Upper lobe of left lung (tissue), 6 donors: Measurements from ENCODE around the gene SLC25A11. TPM values are rescaled to one million over a fixed set of nuclear protein-coding genes. Genes with fewer than 3 reads are reported as not detected.

Source experiments
- ATAC-seq, 2 donors: fragments of 200-7000 bp; cut with Tn5 transposase; one replicate each; pipeline ENCODE4 v1.9.1; 2022; ENCODE audit warnings: mild to moderate bottlenecking in 2 of 2, moderate library complexity in 2 of 2; ENCODE audit not compliant: low FRiP score in 2 of 2
- DNase-seq, 2 donors: peaks; one replicate each; pipeline ENCODE4 v3.0.0-alpha.2; 2019 to 2020
- H3K27ac ChIP-seq, 4 donors: fragments of 200-600 bp; sonication (generic); one replicate each; pipeline ENCODE4 v1.5.1; 2016 to 2019
- H3K27me3 ChIP-seq, 4 donors: fragments of 200-600 bp; sonication (generic); one replicate each; pipeline ENCODE4 v1.5.1; 2017 to 2019
- H3K36me3 ChIP-seq, 4 donors: fragments of 200-600 bp; sonication (generic); one replicate each; pipeline ENCODE4 v1.5.1; 2016 to 2019
- H3K4me1 ChIP-seq, 4 donors: fragments of 200-600 bp; sonication (generic); one replicate each; pipeline ENCODE4 v1.5.1; 2018 to 2019
- H3K4me3 ChIP-seq, 4 donors: fragments of 200-600 bp; sonication (generic); one replicate each; pipeline ENCODE4 v1.5.1; 2017 to 2019; ENCODE audit warnings: mild to moderate bottlenecking in 2 of 4, moderate library complexity in 1 of 4
- H3K9me3 ChIP-seq, 4 donors: fragments of 200-600 bp; sonication (generic); one replicate each; pipeline ENCODE4 v1.5.1; 2018 to 2019
- EP300 ChIP-seq, 4 donors: sonication (generic); formaldehyde crosslinking; IDR thresholded peaks; one replicate each; pipeline ENCODE4 v1.5.1; 2017; ENCODE audit warnings: antibody characterized with exemption in 4 of 4, control low read depth in 2 of 4
- POLR2A ChIP-seq, 4 donors: fragments of 450-650 bp; IDR thresholded peaks; one replicate each; pipeline ENCODE4 v1.5.1; 2016 to 2017; ENCODE audit warnings: antibody characterized with exemption in 4 of 4, mild to moderate bottlenecking in 2 of 4
- POLR2AphosphoS5 ChIP-seq, 2 donors: sonication (generic); formaldehyde crosslinking; IDR thresholded peaks; one replicate each; pipeline ENCODE4 v1.5.1; 2017; ENCODE audit warnings: antibody characterized with exemption in 2 of 2
- WGBS, 2 donors: methylation state at CpG; one replicate each; pipeline ENCODE4 v1.1.5; 2017 to 2018; 5-methylcytosine and 5-hydroxymethylcytosine counted together
- total RNA-seq, 6 donors: library from RNA; depleted of rRNA in 4 of 6; stranded (reverse); fragments of >200 nt in 4 of 6; gene quantifications; one replicate each; pipeline versions ENCODE4 v1.1.0 to v1.2.1, GENCODE V29; 2016 to 2021
- TF ChIP-seq, protein P1 (sequence below), 6 experiments: fragments of 450-650 bp in 4 of 6; fragments of 200-600 bp in 2 of 6; sonication (generic) in 2 of 6; IDR thresholded peaks; one replicate each; pipeline ENCODE4 v1.5.1; 2016 to 2019; ENCODE audit warnings: antibody characterized with exemption in 6 of 6
- donor health status: DM: no; HTN: no; CAD: no; lungs with moderate emphysema.
- donor health status: DM: no; HTN: yes; CAD: no; lungs with severe emphysema.

Gene SLC25A11
- total RNA-seq, 6 donors from 2014 or later: 37.5 to 69.2 (median 47.9) TPM

DNA sequence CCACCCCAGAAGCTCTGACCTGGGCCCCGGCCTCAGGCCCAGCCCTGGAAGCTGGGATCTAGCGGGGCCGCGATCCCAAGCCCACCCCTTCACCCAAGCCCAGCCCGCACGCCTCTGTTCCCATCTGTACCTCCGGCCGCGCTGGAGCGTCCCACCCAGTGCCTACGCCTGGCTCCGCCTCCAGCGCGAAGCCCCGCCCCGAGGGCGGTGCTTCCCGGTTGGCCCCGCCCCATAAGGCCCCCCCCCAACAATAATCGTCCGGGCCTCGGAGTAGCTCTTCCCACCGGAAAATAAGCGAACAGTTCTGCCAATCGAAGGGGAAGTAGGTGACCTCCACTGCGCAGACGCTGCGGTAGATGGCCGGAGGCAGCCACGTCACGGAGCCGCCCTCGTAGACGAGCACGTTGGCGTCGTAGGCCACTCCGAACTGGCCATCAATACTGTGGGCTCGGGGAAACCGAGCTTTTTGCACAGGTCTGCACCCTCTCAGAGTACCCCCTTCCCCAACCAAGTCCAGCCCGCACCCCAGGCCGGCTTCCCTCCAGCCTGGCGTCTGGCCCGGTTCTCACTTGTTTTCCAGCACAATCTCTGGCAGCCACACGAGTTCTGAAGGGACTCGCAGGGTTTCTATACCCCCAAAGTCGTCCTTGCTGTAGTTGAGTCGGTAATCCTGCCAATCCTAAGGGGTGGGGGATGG, 38.0 kb downstream of the SLC25A11 start:
- H3K4me3 ChIP-seq: peak overlapping the region in 3 of 4 donors; percentile 41 to 61 (median 52)
- H3K36me3 ChIP-seq: peaks cover 0 to 9% (median 8%) of the 10 kb centered on the region in 4 donors
- ATAC-seq (peak; percentile 59 to 66), DNase-seq (peak; percentile 75 to 92)
- peaks cover 0 to 9% (median 0%) of the 10 kb centered on the region in 4 donors for H3K27me3 ChIP-seq
- 40 to 77% methylated on average over 37 to 43 of the region's 48 CpGs for WGBS, 2 donors
- TF ChIP-seq POLR2A (IDR thresholded peaks at IDR 0.05): peak in 1 of 4 donors; percentile 28
- TF ChIP-seq, protein P1, sequence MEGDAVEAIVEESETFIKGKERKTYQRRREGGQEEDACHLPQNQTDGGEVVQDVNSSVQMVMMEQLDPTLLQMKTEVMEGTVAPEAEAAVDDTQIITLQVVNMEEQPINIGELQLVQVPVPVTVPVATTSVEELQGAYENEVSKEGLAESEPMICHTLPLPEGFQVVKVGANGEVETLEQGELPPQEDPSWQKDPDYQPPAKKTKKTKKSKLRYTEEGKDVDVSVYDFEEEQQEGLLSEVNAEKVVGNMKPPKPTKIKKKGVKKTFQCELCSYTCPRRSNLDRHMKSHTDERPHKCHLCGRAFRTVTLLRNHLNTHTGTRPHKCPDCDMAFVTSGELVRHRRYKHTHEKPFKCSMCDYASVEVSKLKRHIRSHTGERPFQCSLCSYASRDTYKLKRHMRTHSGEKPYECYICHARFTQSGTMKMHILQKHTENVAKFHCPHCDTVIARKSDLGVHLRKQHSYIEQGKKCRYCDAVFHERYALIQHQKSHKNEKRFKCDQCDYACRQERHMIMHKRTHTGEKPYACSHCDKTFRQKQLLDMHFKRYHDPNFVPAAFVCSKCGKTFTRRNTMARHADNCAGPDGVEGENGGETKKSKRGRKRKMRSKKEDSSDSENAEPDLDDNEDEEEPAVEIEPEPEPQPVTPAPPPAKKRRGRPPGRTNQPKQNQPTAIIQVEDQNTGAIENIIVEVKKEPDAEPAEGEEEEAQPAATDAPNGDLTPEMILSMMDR (IDR thresholded peaks at IDR 0.05): no peak
- TF ChIP-seq EP300 (IDR thresholded peaks at IDR 0.05): no peak
- peak in 1 of 2 donors; percentile 44 for TF ChIP-seq POLR2AphosphoS5 (IDR thresholded peaks at IDR 0.05)
- H3K4me1 ChIP-seq: peaks cover 9 to 46% (median 29%) of the 10 kb centered on the region in 4 donors
- H3K9me3 ChIP-seq: no peaks in the 10 kb centered on the region
- H3K27ac ChIP-seq: peak overlapping the region; percentile 6 to 74 (median 50)

DNA sequence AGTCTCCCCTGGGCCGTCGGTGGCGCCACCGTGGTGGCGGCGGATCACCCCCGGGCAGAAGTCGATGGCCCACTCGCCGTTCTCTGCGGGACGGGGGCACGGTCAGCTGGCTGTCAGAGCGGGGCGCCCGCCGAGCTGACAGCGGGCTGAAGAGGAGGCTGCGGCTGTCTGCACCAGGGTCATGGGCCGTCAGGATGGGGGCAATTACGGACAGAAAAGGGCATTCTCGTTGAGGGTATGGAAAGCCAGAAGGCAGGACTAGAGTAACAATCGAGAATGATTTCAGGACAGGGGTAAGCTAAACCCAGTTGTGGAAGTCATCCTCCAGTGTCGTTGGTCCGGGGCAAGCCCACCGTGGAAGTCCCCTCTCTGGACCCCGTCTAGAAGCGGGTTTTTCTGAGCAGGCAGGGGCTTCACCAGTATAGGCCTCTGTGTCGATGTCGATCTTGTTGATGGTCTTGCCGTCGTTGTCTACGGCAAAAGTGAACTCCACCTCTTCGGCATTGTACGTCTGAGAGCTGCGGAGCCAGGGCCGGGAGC, 38.7 kb downstream of the SLC25A11 start:
- no peak for DNase-seq
- peak overlapping the region; percentile 6 to 74 (median 50) for H3K27ac ChIP-seq
- no peak for ATAC-seq
- H3K9me3 ChIP-seq: no peaks in the 10 kb centered on the region
- 41 to 89% methylated on average over 29 of the region's 37 CpGs for WGBS, 2 donors
- H3K27me3 ChIP-seq: peaks cover 0 to 9% (median 0%) of the 10 kb centered on the region in 4 donors
- TF ChIP-seq POLR2A (IDR thresholded peaks at IDR 0.05) (no peak), POLR2AphosphoS5 (IDR thresholded peaks at IDR 0.05) (no peak), EP300 (IDR thresholded peaks at IDR 0.05) (no peak)
- TF ChIP-seq, protein P1 (IDR thresholded peaks at IDR 0.05): no peak
- H3K4me1 ChIP-seq: peaks cover 9 to 46% (median 29%) of the 10 kb centered on the region in 4 donors
- peaks cover 0 to 16% (median 14%) of the 10 kb centered on the region in 4 donors for H3K36me3 ChIP-seq
- H3K4me3 ChIP-seq: peak overlapping the region in 3 of 4 donors; percentile 41 to 61 (median 52)

DNA sequence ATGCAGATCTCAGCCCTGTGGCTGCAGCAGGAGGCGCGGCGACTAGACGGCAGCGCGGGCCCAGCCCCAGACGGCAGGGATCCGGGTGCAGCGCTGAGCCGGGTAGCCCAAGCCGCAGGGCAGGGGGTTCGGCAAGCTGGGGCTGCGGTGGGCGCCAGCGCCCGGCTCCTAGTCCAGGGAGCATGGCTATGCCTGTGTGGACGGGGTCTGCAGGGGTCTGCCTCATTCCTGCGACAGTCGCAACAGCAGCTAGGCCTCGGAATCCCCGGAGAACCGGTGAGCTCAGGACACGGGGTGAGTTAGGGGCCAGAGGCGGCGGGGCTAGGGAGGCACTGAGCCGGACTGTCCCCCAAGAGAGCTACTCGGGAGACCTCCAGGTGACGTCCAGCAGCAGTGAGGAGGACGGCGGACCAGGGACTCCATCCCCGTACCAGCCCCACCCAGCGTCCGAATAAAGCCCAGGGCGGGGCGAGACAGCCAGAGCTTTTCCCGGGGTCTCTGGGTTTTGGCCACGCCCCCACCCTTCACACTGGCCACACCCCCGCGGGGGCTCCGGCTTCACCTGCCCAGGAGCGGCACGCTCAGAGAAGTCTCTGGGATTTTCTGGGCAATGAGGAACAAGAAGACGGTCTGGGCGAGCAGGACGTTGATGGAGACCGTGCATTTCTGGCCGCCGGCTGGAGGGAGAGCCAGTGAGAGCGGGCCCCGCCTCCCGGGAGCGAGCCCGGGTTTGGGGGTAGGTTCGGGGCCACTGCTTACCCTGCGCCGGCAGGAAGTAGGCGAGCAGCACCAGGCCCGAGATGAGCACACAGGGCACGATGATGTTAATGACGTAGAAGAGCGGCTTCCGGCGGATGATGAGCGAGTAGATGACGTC, 39.4 kb downstream of the SLC25A11 start:
- TF ChIP-seq EP300 (IDR thresholded peaks at IDR 0.05) (no peak), POLR2AphosphoS5 (IDR thresholded peaks at IDR 0.05) (peak in 1 of 2 donors; percentile 36), POLR2A (IDR thresholded peaks at IDR 0.05) (peak in 1 of 4 donors; percentile 21)
- TF ChIP-seq, protein P1 (IDR thresholded peaks at IDR 0.05): no peak
- H3K27me3 ChIP-seq: peaks cover 0 to 9% (median 0%) of the 10 kb centered on the region in 4 donors
- peaks cover 9 to 46% (median 29%) of the 10 kb centered on the region in 4 donors for H3K4me1 ChIP-seq
- H3K9me3 ChIP-seq: no peaks in the 10 kb centered on the region
- H3K36me3 ChIP-seq: peaks cover 0 to 23% (median 21%) of the 10 kb centered on the region in 4 donors
- DNase-seq (peak; percentile 42 to 90), ATAC-seq (peak; percentile 15 to 24)
- WGBS, 2 donors: 33 to 93% methylated on average over 15 to 54 of the region's 65 CpGs
- H3K27ac ChIP-seq: peak overlapping the region in 2 of 4 donors; percentile 44 to 66
- peak overlapping the region in 3 of 4 donors; percentile 41 to 61 (median 52) for H3K4me3 ChIP-seq

DNA sequence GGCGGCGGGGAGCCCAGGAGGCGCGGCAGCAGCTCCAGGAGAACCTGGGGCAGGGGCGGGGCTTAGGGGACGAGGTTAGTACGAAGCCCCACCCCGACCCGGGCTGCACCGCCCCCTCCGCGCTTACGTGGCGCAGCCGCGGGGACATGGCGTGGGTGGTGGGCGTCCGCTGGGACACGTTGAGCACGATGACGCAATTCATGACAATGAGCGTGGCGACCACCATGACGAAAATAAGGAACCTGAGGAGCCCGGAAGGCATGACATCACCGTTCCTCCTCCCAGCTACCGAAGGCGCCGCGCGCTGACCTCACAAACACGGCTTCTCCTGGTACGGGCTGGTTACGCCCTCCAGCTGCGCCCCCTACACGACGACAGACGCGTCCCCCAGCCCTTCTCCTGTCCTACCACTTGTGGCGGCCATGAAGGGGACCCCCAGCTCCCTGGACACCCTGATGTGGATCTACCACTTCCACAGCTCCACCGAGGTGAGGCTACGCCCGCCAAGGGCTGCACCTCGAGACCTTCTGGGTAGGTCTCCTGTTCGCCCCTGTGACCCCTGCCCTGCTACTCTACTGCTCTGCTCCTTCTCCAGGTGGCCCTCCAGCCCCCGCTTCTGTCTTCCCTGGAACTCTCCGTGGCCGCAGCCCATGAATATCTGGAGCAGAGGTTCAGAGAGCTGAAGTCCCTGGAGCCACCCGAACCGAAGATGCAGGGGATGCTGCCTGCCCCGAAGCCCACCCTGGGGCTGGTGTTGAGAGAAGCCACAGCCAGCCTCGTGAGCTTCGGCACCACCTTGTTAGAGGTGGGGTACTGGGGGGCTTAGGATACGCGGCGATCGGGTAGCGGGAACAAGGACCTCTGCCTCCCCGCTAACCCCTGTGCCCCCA, 40.3 kb downstream of the SLC25A11 start, which contains the start of gene C17orf107:
C17orf107 (plus strand) TSS at position 196 of the 890 bp plus-strand sequence; CDS start at position 423, 227 bp downstream.
- peak within 1 kb of the TSS in 2 of 4 donors; percentile 42 to 66 for H3K27ac ChIP-seq
- WGBS, 2 donors: 35 to 59% methylated on average over 35 to 39 of the region's 60 CpGs
- H3K9me3 ChIP-seq: no peaks in the 10 kb centered on the region
- peaks cover 9 to 46% (median 29%) of the 10 kb centered on the region in 4 donors for H3K4me1 ChIP-seq
- H3K27me3 ChIP-seq: peaks cover 0 to 9% (median 0%) of the 10 kb centered on the region in 4 donors
- DNase-seq (peak; percentile 94 to 98), ATAC-seq (peak; percentile 75 to 84)
- TF ChIP-seq EP300 (IDR thresholded peaks at IDR 0.05): peak in 1 of 4 donors; percentile 83
- TF ChIP-seq, protein P1 (IDR thresholded peaks at IDR 0.05): peak in 1 of 6 experiments; percentile 6
- TF ChIP-seq POLR2A (IDR thresholded peaks at IDR 0.05): peak in 1 of 4 donors; percentile 38
- TF ChIP-seq POLR2AphosphoS5 (IDR thresholded peaks at IDR 0.05): peak; percentile 53 to 65
- peaks cover 4 to 31% (median 30%) of the 10 kb centered on the region in 4 donors for H3K36me3 ChIP-seq
- peak within 1 kb of the TSS; percentile 13 to 61 (median 46) for H3K4me3 ChIP-seq
